Spinal cord (tissue), 10 donors: ENCODE results near the gene CERK. TPM values are rescaled to one million over a fixed set of nuclear protein-coding genes. Genes with fewer than 3 reads are reported as not detected.

Experiments used
- DNase-seq, 6 donors: peaks; one replicate each; pipeline versions ENCODE4 v3.0.0 to v3.0.0-alpha.2; 2013 to 2015; ENCODE audit warnings: low spot score in 6 of 6, low read depth in 4 of 6
- H3K27ac ChIP-seq: one replicate; pipeline ENCODE4 v1.5.1; 2013; ENCODE audit warnings: low read depth, low read length, control low read depth
- H3K27me3 ChIP-seq: one replicate; pipeline ENCODE4 v1.6.1; 2013; ENCODE audit warnings: low read length; ENCODE audit not compliant: control insufficient read depth, insufficient read depth
- H3K36me3 ChIP-seq: one replicate; pipeline ENCODE4 v1.6.1; 2013; ENCODE audit warnings: low read length; ENCODE audit not compliant: control insufficient read depth, insufficient read depth
- H3K4me1 ChIP-seq: one replicate; pipeline ENCODE4 v1.6.1; 2013; ENCODE audit warnings: low read length; ENCODE audit not compliant: control insufficient read depth, insufficient read depth
- H3K4me3 ChIP-seq: one replicate; pipeline ENCODE4 v1.5.1; 2013; ENCODE audit warnings: low read depth, low read length, control low read depth
- H3K9me3 ChIP-seq: one replicate; pipeline ENCODE4 v1.6.1; 2013; ENCODE audit warnings: low read length; ENCODE audit not compliant: control insufficient read depth, insufficient read depth
- WGBS: methylation state at CpG from one replicate; pipeline ENCODE4 v1.1.5; 2013; ENCODE audit warnings: missing lambda C conversion rate; ENCODE audit not compliant: insufficient coverage; 5-methylcytosine and 5-hydroxymethylcytosine counted together
- polyA plus RNA-seq, 2 donors: library from polyadenylated mRNA; unstranded; fragments of 120-200 nt; gene quantifications; one replicate each; pipeline ENCODE4 v1.2.1, GENCODE V29; 2013; ENCODE audit not compliant: insufficient read length in 2 of 2
- total RNA-seq, 2 donors: library from RNA; depleted of rRNA in 1 of 2; stranded (reverse); fragments of 120-200 nt in 1 of 2; fragments of >200 nt in 1 of 2; gene quantifications; one replicate each; pipeline versions ENCODE4 v1.2.3 to v1.2.4, GENCODE V29; 2013 to 2014
- donor health status: healthy.

The CERK gene
- total and polyA plus RNA-seq, 4 donors: 43.1 to 55.3 (median 54.5) TPM

- Histone ChIP-seq H3K4me1 (peaks cover 20% of the 10 kb centered on the region), H3K27me3 (no peaks in the 10 kb centered on the region), H3K36me3 (no peaks in the 10 kb centered on the region), H3K4me3 (no peak overlapping the region), H3K9me3 (peaks cover under 1% of the 10 kb centered on the region), H3K27ac (no peak overlapping the region)
- DNase-seq: no peak
- 78% methylated on average over 5 of the region's 6 CpGs for WGBS
These were observed 23.0 kb upstream of the CERK start for GRCh38 chr22:46761017-46761416.

- H3K27me3 ChIP-seq: no peaks in the 10 kb centered on the region
- no peak overlapping the region for H3K4me3 ChIP-seq
- peaks cover 5% of the 10 kb centered on the region for H3K9me3 ChIP-seq
- no peaks in the 10 kb centered on the region for H3K36me3 ChIP-seq
- 57% methylated on average over 5 of the region's 6 CpGs for WGBS
- DNase-seq: peak in 2 of 6 donors; percentile 67 to 69
- H3K27ac ChIP-seq: no peak overlapping the region
- H3K4me1 ChIP-seq: peaks cover 25% of the 10 kb centered on the region
These were observed 20.8 kb upstream of the CERK start for GRCh38 chr22:46758867-46759290.

GRCh38 chr22:46758121-46758520 is 20.1 kb upstream of the CERK start:
- Histone ChIP-seq H3K4me1 (peaks cover 28% of the 10 kb centered on the region), H3K9me3 (peaks cover 5% of the 10 kb centered on the region), H3K27ac (no peak overlapping the region), H3K27me3 (no peaks in the 10 kb centered on the region), H3K4me3 (no peak overlapping the region), H3K36me3 (no peaks in the 10 kb centered on the region)
- no CpG with 5 or more reads among the region's 1 CpG for WGBS
- no peak for DNase-seq

DNA sequence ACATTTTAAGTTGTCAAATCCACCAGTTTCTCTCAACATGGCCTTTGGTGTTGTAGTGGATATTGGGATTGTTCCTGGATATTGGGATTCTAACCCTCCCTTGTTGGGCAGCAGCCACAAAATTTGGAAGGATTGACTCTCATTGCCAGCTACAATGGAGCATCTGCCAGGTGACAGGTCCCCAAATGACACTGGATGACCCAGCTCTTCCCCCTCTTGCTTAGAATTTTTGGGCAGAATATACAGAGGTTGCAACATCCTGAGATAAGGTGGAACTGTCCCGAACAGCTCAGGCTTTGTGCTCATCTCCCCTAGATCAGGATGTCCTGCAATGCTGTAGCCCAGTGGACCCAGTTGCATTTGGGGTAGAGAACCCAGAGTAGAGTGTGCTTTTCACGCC is 19.1 kb upstream of the CERK start:
- Histone ChIP-seq H3K9me3 (peaks cover 5% of the 10 kb centered on the region), H3K4me1 (peaks cover 22% of the 10 kb centered on the region), H3K36me3 (no peaks in the 10 kb centered on the region), H3K27ac (no peak overlapping the region), H3K27me3 (no peaks in the 10 kb centered on the region), H3K4me3 (no peak overlapping the region)
- 100% methylated on average over 2 of the region's 2 CpGs for WGBS
- DNase-seq: no peak

GRCh38 chr22:46756097-46756496 is 18.0 kb upstream of the CERK start:
- H3K9me3 ChIP-seq: peaks cover 5% of the 10 kb centered on the region
- H3K36me3 ChIP-seq: no peaks in the 10 kb centered on the region
- peaks cover 14% of the 10 kb centered on the region for H3K4me1 ChIP-seq
- DNase-seq: no peak
- H3K27ac ChIP-seq: no peak overlapping the region
- H3K27me3 ChIP-seq: no peaks in the 10 kb centered on the region
- no peak overlapping the region for H3K4me3 ChIP-seq
- 80% methylated on average over 1 of the region's 1 CpG for WGBS

- Histone ChIP-seq H3K27me3 (no peaks in the 10 kb centered on the region), H3K36me3 (no peaks in the 10 kb centered on the region), H3K4me1 (peaks cover 18% of the 10 kb centered on the region), H3K9me3 (peaks cover 5% of the 10 kb centered on the region), H3K27ac (no peak overlapping the region), H3K4me3 (no peak overlapping the region)
- DNase-seq: no peak
- WGBS: no CpG with 5 or more reads among the region's 2 CpGs
These were observed 17.5 kb upstream of the CERK start for GRCh38 chr22:46755525-46755924.

DNA sequence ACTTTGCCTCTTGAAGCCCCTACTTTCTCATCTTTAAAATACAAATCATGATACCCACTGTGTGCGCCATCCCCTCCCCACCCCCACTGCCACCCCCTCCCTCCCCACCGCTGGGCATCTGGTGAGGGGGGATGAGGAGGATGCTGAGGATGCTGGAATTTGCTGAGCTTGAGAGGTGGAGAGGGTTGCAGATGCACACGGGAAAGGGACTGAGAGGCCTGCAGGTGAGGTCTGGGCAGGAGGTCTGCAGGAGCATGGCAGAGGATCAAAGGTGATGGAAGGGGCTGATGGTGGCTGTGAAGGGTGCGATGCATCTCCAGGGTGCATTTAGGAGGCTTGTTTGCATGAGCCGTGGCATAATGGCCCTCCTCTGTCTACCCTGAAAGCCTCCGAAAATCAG is 16.8 kb upstream of the CERK start:
- Histone ChIP-seq H3K9me3 (peaks cover 5% of the 10 kb centered on the region), H3K27me3 (no peaks in the 10 kb centered on the region), H3K27ac (no peak overlapping the region), H3K36me3 (no peaks in the 10 kb centered on the region), H3K4me3 (no peak overlapping the region), H3K4me1 (peaks cover 25% of the 10 kb centered on the region)
- no peak for DNase-seq
- WGBS: 93% methylated on average over 2 of the region's 6 CpGs

- H3K9me3 ChIP-seq: peaks cover 5% of the 10 kb centered on the region
- WGBS: 70% methylated on average over 14 of the region's 14 CpGs
- no peaks in the 10 kb centered on the region for H3K27me3 ChIP-seq
- no peak overlapping the region for H3K27ac ChIP-seq
- no peak overlapping the region for H3K4me3 ChIP-seq
- DNase-seq: peak in 1 of 6 donors; percentile 47
- peaks cover 27% of the 10 kb centered on the region for H3K4me1 ChIP-seq
- H3K36me3 ChIP-seq: no peaks in the 10 kb centered on the region
These were observed 16.2 kb upstream of the CERK start for GRCh38 chr22:46754110-46754799.

DNA sequence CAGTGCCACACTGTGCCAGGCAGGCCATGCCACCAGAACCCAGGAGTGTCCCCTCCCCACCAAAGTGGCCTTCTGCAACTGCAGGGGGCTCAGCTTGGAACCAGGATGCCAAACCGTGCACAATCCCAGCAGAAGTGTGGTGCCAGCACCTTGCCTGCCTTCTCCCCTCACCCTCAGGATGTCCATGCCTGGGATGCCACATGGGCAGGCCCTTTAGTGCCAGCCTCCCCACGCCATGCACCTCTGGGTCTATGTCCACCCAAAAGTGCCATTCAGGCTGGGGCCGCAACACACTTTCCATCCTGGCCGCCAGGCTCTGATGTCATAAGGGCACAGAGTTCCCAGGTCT is 15.7 kb upstream of the CERK start:
- DNase-seq: no peak
- H3K4me3 ChIP-seq: no peak overlapping the region
- WGBS: 87% methylated on average over 4 of the region's 4 CpGs
- H3K9me3 ChIP-seq: peaks cover 5% of the 10 kb centered on the region
- H3K4me1 ChIP-seq: peaks cover 27% of the 10 kb centered on the region
- no peaks in the 10 kb centered on the region for H3K36me3 ChIP-seq
- no peaks in the 10 kb centered on the region for H3K27me3 ChIP-seq
- no peak overlapping the region for H3K27ac ChIP-seq

DNA sequence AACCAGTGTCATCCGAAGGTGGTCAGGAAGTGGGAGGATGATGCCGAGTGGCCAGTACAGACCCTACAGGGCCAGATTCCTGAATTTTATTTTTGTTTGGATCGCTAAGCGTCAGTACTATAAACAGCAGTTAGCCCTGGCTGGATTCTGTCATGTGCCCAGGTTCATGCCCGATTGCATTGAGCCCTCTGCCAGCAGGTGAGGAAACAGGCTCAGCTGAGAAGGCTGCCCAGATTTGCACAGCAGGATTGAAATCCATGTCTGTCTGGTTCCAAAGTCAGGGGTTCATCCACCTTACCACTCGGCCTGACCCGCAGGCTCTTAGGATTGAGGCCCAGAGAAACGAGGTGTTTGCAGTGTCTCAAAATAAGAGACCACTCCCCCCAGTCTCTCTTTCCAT is 15.3 kb upstream of the CERK start:
- peaks cover 5% of the 10 kb centered on the region for H3K9me3 ChIP-seq
- no peak for DNase-seq
- no peaks in the 10 kb centered on the region for H3K36me3 ChIP-seq
- H3K27ac ChIP-seq: no peak overlapping the region
- 85% methylated on average over 8 of the region's 8 CpGs for WGBS
- no peak overlapping the region for H3K4me3 ChIP-seq
- no peaks in the 10 kb centered on the region for H3K27me3 ChIP-seq
- H3K4me1 ChIP-seq: peaks cover 27% of the 10 kb centered on the region
